ENCODE results near the gene HIC2.
"Not testable (repeated sequence)": the region's sequence is repeated elsewhere in the genome, so short reads cannot be mapped to it uniquely, and the experiment has no call there.

GRCh38 chr22:21438013-21438412 is 20.8 kb downstream of the HIC2 start:
- not testable (repeated sequence) for TF ChIP-seq EZH2 (IDR thresholded peaks at IDR 0.05; ENCODE audit: low read depth); CTCF (conservative IDR thresholded peaks at IDR 0.05)

Measured in PC-9 (cell line).